Activated CD8-positive, alpha-beta memory T cell treated with anti-CD3 and anti-CD28 coated beads, Interleukin-2, amount 50 U/mL, for 48 hours (primary cell): ENCODE data around the gene ARAP1.
A peak's percentile ranks its signal among the peaks of the same experiment; 100 is the strongest.

Experiments used
- DNase-seq: peaks from one replicate; pipeline ENCODE4 v3.0.0-alpha.2; 2020

ARAP1 gene

DNA sequence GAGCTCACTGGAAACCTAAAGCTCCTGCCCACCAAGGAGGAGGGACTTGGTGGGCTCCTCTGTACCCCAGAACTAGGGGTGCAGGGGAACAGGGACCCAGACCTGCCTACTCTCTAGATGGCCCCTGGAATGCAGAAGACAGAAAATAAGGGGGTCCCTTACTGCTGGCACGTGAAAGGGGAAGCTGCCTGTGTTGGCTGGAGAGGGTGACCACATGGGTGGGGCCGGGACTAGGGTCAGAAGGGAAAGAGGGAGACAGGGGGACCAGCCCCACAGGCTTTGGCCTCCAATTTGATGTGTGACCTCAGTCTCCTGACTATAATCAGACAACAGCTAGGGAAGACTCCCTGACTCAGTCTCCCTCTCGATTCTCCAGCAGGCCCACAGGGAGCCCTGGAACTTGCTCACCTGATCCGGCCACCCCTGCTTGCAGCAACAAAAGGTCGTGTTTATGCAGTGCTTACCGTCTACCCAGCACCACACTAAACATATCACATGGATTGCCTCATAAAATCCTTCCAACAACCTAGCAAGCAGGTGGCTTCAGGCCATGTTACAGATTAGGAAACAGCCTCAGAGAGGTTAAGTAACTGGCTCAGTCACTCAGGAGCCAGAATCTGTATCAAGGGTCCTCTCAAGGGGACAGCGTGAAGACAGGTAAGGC lies 10.2 kb downstream of the ARAP1 start:
- DNase-seq = no peak

DNA sequence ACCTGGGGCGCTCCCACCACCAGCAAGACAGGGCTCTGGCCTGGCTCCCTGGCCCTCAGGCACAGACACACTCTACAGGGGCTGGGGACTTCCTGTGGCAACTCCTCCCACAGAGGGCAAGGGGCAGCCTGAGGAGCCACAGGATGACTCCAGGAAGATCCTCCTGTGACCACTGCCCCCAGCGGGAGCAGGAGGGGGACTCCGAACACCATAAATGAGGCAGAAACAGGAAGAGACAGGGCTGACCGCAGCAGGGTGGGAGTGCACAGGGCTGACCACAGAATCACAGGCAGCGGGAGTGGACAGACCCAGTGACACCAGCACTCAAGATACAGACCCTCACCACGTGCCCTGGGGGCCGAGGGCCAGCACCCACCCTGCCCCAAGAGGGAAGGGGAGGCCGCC lies 10.8 kb downstream of the ARAP1 start:
- DNase-seq = no peak

DNA sequence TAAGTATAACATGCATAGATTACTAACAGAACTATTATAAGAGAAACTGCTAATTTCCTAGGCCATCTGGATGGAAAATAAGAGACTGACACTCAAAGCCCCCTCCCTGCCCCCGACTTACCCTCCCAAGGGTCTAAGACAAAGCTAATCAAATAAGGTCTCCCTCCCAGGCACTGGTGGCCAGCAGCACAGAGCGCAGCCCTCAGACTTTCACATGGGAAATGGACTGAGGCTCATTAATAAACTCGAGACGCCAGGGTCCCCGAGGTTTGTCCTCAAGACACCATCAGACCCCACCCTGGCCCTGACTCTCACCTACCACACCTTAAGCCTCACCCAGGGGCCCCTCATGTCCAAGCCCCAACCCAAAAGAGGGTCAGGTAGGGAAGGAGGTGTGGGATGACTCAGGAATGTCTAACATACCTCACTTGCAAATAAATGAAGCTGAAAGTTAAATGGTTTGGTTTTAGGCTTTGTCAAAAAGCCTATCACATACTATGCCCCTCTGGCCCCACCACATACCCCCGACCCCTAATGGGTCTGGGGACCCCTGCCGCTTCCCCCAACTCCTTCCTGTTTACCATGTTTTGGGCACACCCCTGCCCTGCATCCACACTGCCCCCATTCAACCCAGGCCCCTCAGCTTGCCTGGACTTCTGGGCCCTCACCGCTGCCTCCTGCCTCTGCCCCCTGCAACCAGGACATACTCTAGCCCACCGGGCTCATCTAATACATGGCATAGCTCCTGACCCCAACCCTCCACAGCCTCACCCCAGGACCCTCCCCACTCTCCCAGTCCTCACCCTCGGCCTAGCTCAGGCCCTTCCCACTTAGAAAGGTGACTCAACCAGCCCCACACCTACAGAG lies 11.4 kb downstream of the ARAP1 start:
- no peak for DNase-seq

GRCh38 chr11:72740060-72740424 lies 12.2 kb downstream of the ARAP1 start:
- no peak for DNase-seq

DNA sequence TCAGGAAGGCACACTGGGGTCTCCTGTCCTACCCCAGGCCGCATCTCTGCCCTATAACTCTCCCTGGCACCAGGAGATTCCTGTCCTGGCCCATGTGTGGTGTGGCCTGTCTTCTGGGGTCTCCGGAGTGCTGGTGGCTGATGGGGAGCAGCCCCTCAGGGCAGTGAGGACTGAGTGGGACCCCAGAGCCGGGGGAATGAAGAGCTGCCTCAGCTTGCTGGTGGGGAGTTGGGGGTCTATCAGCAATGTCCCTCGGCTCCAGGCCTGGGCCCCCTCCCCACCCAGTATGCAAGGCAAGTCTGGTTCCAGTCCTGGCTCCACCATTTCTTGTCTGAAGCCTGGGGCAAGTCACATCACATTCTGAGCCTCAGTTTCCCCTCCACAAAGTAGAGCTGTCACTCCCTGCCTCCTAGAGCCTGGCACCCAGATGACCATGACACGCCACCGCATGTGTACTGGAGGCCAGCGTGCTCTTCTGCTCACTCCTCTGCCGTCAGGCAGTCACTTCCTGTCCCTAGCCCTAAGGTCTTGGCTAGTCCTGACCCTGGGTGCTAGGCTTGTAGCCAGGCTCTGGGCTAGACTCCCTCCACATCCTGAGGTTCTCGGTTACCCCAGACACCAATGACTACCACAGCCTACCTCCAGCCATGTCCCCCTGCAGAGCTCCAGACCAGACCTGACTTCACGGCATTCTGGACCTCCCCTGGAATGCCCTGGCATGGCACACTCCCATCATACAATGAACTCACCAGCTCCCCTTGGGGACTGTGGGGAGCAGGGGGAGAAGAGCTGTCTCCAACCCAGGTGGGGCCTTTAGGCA lies 12.8 kb downstream of the ARAP1 start:
- no peak for DNase-seq

- no peak for DNase-seq
Observed at GRCh38 chr11:72738199-72739141, 13.7 kb downstream of the ARAP1 start.

- no peak for DNase-seq
Observed at GRCh38 chr11:72737336-72737735, 14.9 kb downstream of the ARAP1 start.

DNA sequence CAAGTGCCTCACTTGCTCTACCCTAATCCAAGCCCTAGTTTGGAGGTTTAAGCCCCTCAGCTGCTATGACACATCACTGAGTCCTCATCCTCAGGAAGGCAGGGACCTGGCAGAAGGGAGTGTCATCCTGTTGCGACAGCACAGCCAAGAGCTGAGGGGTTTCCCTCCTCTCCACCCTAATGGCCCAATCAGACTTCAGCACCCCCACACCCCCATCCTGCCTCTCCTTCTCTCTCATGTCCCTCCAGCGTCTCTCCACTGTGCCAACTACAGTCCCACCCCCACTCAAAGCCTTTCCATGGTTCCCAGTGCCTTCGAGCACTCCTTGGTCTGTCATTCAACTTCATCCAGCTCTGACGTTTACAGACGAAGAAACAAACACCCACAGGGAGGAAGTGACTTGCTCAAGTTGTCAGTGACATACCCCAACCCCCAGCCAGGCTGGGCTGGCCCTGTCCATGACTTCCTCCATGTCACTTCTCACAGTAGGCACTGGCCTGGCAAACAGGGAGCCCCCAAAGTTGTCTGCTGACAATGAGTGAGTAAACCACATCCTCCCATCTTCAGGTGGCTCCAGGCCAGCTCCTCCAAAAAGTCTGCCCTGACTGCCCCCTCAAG lies 15.6 kb downstream of the ARAP1 start:
- DNase-seq = peak; percentile 78

DNA sequence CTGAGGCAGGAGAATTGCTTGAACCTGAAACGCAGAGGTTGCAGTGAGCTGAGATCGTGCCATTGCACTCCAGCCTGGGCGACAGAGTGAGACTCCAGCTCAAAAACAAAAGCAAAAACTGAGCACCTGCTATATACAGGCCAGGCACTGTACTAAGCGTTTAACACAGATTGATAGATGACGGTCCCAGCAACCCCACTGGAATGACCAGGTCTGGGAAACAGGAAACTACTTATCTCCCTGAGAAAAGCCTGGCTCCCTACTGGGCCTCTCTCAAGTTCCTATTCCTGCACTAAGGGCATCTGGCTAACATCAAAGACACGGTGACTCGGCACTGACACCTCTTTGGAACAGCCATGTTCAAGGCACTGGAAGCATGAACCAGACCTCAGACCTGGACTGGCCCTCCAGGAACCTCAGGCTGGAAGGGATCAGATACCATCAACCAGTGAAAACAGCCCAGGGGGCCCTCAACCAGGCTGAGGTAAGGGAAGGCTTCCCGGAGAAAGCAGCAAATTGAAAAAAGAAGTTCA lies 16.6 kb downstream of the ARAP1 start:
- no peak for DNase-seq

DNA sequence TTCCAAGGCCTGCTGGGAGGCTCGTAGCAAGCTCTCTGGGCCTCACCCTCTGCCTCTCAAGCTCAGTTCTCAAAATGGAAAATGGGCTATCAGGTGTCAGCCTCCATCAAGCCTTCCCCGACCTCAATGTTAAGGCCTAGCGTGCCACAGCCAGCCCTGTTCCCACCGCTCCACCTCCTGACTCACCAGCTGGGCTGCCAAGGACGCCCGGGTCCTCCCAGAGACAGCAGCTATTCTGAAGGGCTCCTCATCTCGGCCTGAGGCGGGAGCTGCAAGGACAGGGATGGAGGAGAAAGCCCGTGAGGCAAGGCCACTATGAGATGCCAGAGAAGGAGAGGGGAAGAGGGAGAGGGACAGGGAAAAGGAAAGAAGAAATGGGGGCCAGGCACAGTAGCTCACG lies 19.9 kb downstream of the ARAP1 start:
- DNase-seq = no peak

GRCh38 chr11:72730737-72731136 lies 21.5 kb downstream of the ARAP1 start:
- no peak for DNase-seq

DNA sequence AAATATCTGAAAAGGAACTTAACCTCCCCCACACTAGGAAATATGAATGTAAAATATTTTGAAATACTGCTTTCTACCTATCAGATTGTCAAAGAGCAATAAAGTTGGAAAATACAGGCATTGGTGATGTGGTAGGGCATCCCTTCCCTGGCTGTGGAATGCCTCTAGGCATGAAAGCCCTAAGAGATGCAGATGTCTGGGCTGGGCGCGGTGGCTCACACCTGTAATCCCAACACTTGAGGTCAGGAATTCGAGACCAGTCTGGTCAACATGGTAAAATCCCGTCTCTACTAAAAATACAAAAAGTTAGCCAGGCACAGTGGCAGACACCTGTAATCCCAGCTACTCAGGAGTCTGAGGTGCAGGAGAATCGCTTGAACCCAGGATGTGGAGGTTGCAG lies 22.0 kb downstream of the ARAP1 start:
- no peak for DNase-seq

GRCh38 chr11:72727521-72727920 lies 24.7 kb downstream of the ARAP1 start:
- no peak for DNase-seq

DNA sequence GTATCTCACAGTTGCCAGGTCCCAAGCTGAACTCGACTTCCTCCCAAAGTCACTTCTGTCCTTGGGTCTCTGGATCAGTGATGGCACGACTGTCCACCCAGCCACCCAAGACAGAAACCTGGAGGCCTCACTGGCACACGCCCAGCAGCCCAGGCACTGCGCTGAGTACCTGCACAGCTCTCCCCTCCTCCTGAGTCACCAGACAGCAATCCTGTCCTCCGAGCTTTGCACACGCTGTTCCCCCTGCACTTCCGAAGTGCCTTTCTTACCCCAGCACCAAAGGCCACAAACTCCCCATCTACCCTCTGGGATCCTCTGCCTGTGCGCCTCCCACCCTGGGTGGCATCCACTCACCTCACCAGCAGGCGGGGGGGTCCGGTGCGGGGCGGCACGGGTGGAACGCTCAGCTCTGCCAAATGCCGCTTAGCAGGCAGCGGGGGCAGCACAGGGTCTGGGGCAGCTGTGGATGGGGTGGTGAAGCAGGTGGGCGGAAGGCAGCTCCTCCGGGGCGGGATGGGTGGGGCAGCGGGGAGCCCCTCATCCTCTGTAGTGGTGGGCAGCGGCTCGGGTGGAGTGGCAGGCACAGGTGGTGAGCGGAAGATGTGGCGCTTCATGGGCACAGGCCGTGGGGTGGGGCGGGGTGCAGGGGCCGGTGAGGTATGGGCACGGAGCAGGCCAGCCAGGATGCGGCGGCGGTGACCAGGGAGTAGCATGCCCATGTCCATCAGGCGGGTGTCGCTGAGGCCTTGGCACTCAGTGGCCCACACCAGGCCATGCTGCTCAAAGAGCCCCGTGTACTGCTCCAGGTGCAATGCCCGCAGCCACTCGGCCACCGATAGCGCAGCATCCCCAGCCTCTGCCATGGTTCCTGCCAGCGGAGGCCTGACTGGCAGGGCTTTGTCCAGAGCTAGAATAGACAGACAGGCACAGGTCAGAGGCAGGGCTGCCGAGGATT lies 25.7 kb downstream of the ARAP1 start:
- no peak for DNase-seq

DNA sequence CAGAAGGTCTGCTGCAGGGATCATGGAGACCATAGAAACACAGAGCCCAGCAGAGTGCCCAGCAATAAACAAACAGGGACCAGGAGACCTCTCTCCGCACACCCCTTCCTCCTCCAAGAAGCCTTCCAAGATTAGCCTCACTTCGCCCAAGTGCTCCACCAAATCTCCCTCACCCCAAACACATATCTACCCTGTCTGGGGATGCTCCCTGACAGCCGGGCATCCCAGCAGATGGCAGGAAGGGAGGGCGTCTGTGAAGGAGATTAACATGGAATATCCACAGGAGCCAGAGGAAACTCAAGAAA lies 26.5 kb downstream of the ARAP1 start:
- DNase-seq = no peak

DNA sequence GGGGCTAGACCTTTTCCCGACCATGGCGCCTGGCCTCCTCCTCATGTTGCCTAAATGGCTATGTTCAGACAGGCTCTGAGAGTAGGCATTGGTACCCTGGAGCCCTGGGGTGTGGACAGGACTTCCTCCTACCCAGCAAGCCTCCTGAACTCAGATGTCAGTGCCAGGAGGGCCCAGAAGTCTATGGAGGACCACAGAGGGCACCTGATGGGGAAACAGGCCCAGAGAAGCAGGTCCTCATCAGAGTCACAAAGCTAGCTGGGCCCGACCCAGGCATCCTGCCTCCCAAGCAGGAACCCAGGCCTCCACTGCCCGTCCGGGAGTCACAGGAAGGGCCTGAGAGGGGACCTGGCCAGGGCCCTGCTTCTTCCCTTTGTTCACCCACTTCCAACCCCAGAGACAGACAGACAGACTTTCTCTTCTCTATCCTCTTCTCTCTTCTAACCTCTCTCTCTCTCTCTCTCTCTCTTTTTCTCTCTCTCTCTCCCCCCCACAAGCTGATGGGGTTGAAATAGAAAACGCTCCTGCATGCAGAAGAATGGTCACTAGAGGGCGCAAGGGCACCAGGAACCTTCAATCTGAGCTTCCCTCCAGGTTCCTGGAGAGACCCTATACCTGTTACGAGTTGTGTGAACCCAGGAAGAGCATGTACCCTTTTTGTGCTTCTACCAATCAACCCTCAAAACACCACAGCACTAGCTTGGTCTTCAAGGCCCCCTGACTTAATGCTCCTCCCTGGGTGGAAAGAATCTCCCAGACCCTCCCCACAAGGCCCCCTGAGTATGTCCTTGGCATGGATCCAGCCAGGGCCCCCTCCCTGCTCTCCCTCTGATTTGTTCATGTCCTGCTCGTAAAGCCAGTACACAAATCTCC lies 27.1 kb downstream of the ARAP1 start:
- DNase-seq = peak; percentile 81

DNA sequence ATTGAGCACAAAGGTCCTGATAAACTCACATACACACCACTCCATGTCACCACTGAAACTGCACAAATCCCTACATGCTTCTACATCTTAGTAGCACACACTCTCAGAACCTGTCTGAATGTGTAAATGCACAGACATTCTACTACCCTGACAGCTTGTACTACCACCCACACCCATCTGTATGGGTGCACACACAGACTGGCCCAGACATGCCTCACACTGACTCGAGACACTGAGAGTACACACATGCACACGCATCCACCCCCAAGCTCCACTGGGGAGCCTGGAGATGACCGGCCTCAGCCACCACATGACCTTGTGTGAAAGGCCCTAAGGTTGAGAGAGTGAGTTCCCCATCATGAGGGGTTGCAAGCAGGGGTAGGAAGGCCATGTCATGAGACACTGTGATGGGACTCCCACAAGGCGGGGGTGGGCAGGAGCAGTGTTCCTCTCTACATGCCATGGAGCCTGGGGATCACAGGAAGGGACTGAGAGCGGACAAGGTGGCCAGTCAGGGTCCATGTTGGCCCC lies 28.1 kb downstream of the ARAP1 start:
- DNase-seq = no peak

DNA sequence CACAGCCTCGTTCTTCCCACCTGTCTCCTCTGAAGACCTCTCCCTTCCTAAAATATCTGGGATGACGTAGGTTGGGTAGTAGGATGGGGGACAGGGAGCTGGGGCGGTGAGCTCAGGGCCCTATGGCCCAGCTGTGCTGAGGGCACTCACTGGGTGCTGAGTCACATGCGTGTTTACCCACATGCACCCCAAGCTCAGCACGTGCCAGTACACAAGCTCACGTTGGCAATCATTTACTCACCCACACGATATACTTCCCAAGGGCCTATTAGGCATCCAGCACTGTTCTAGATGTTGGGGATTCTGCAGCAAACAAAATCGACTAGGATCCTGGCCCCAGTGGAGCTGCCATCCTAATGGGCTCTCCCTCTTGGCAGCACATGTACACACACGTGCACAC lies 28.7 kb downstream of the ARAP1 start:
- no peak for DNase-seq

GRCh38 chr11:72722050-72722748 lies 30.0 kb downstream of the ARAP1 start:
- DNase-seq = peak; percentile 90
